SK-N-SH treated with all-trans-retinoic acid at 6 μM for 48 hours (cell line): ENCODE measurements around the gene GNPDA1.

Experiments
- RARB ChIP-seq: fragments of 250-450 bp; sonication (Bioruptor Pico); IDR thresholded peaks from 2 replicates; pipeline ENCODE4 v1.8.0; 2021; ENCODE audit warnings: mild to moderate bottlenecking, moderate library complexity
- TCF4 ChIP-seq: fragments of 250-450 bp; sonication (Bioruptor Pico); IDR thresholded peaks from 2 replicates; pipeline ENCODE4 v1.8.0; 2021; ENCODE audit warnings: mild to moderate bottlenecking, moderate library complexity, borderline replicate concordance
- ZFP3 ChIP-seq: fragments of 250-450 bp; sonication (Bioruptor Pico); IDR thresholded peaks from 2 replicates; pipeline ENCODE4 v1.5.0; 2020; ENCODE audit warnings: mild to moderate bottlenecking, moderate library complexity
- ZNF565 ChIP-seq: fragments of 450-650 bp; formaldehyde crosslinking; conservative IDR thresholded peaks from 2 replicates; pipeline ENCODE4 v1.5.0; 2020; ENCODE audit warnings: low read depth, mild to moderate bottlenecking, moderate library complexity
- ZNF70 ChIP-seq: fragments of 450-650 bp; formaldehyde crosslinking; IDR thresholded peaks from 2 replicates; pipeline ENCODE4 v1.5.0; 2020; ENCODE audit warnings: mild to moderate bottlenecking, moderate library complexity
- ZNF8 ChIP-seq: fragments of 450-650 bp; formaldehyde crosslinking; IDR thresholded peaks from 2 replicates; pipeline ENCODE4 v1.5.0; 2020; ENCODE audit warnings: mild to moderate bottlenecking, moderate library complexity
- TF ChIP-seq, protein P1 (sequence below): fragments of 250-450 bp; sonication (Bioruptor Pico); IDR thresholded peaks from 2 replicates; pipeline ENCODE4 v1.5.0; 2020; ENCODE audit warnings: mild to moderate bottlenecking, moderate library complexity
- TF ChIP-seq, protein P2 (sequence below): fragments of 250-450 bp; sonication (Bioruptor Pico); IDR thresholded peaks from 2 replicates; pipeline ENCODE4 v1.5.1; 2020; ENCODE audit warnings: low read depth, mild to moderate bottlenecking, moderate library complexity

- TF ChIP-seq TCF4 (CRISPR knock-in tag) = no peak
- TF ChIP-seq, protein P1, sequence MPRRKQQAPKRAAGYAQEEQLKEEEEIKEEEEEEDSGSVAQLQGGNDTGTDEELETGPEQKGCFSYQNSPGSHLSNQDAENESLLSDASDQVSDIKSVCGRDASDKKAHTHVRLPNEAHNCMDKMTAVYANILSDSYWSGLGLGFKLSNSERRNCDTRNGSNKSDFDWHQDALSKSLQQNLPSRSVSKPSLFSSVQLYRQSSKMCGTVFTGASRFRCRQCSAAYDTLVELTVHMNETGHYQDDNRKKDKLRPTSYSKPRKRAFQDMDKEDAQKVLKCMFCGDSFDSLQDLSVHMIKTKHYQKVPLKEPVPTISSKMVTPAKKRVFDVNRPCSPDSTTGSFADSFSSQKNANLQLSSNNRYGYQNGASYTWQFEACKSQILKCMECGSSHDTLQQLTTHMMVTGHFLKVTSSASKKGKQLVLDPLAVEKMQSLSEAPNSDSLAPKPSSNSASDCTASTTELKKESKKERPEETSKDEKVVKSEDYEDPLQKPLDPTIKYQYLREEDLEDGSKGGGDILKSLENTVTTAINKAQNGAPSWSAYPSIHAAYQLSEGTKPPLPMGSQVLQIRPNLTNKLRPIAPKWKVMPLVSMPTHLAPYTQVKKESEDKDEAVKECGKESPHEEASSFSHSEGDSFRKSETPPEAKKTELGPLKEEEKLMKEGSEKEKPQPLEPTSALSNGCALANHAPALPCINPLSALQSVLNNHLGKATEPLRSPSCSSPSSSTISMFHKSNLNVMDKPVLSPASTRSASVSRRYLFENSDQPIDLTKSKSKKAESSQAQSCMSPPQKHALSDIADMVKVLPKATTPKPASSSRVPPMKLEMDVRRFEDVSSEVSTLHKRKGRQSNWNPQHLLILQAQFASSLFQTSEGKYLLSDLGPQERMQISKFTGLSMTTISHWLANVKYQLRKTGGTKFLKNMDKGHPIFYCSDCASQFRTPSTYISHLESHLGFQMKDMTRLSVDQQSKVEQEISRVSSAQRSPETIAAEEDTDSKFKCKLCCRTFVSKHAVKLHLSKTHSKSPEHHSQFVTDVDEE (CRISPR knock-in tag) = no peak
- TF ChIP-seq RARB (CRISPR knock-in tag) = no peak
- no peak for TF ChIP-seq ZNF565 (CRISPR knock-in tag)
- TF ChIP-seq, protein P2, sequence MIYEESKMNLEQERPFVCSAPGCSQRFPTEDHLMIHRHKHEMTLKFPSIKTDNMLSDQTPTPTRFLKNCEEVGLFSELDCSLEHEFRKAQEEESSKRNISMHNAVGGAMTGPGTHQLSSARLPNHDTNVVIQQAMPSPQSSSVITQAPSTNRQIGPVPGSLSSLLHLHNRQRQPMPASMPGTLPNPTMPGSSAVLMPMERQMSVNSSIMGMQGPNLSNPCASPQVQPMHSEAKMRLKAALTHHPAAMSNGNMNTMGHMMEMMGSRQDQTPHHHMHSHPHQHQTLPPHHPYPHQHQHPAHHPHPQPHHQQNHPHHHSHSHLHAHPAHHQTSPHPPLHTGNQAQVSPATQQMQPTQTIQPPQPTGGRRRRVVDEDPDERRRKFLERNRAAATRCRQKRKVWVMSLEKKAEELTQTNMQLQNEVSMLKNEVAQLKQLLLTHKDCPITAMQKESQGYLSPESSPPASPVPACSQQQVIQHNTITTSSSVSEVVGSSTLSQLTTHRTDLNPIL (CRISPR knock-in tag) = no peak
- no peak for TF ChIP-seq ZNF8 (CRISPR knock-in tag)
- TF ChIP-seq ZNF70 (CRISPR knock-in tag) = no peak
- no peak for TF ChIP-seq ZFP3 (CRISPR knock-in tag)
Measured at GRCh38 chr5:142009886-142010285, 2.9 kb downstream of the GNPDA1 start.
